HL-60 (cell line): ENCODE results near the gene PIP.

Experiments
- GABPA ChIP-seq: IDR thresholded peaks from 2 replicates; pipeline ENCODE4 v1.6.1; 2012; ENCODE audit warnings: low read depth
- TF ChIP-seq, protein P1 (sequence below): IDR thresholded peaks from one replicate; pipeline ENCODE4 v1.5.1; 2011; ENCODE audit warnings: low read length, control low read depth, inconsistent platforms; ENCODE audit not compliant: insufficient read depth
- TF ChIP-seq, protein P2 (sequence below): IDR thresholded peaks from 2 replicates; pipeline ENCODE4 v1.6.1; 2012; ENCODE audit warnings: low read depth; ENCODE audit not compliant: insufficient replicate concordance

GRCh38 chr7:143117395-143117794, 14.5 kb upstream of the PIP start:
- TF ChIP-seq, protein P1, sequence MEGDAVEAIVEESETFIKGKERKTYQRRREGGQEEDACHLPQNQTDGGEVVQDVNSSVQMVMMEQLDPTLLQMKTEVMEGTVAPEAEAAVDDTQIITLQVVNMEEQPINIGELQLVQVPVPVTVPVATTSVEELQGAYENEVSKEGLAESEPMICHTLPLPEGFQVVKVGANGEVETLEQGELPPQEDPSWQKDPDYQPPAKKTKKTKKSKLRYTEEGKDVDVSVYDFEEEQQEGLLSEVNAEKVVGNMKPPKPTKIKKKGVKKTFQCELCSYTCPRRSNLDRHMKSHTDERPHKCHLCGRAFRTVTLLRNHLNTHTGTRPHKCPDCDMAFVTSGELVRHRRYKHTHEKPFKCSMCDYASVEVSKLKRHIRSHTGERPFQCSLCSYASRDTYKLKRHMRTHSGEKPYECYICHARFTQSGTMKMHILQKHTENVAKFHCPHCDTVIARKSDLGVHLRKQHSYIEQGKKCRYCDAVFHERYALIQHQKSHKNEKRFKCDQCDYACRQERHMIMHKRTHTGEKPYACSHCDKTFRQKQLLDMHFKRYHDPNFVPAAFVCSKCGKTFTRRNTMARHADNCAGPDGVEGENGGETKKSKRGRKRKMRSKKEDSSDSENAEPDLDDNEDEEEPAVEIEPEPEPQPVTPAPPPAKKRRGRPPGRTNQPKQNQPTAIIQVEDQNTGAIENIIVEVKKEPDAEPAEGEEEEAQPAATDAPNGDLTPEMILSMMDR: no peak
- TF ChIP-seq GABPA: no peak
- TF ChIP-seq, protein P2, sequence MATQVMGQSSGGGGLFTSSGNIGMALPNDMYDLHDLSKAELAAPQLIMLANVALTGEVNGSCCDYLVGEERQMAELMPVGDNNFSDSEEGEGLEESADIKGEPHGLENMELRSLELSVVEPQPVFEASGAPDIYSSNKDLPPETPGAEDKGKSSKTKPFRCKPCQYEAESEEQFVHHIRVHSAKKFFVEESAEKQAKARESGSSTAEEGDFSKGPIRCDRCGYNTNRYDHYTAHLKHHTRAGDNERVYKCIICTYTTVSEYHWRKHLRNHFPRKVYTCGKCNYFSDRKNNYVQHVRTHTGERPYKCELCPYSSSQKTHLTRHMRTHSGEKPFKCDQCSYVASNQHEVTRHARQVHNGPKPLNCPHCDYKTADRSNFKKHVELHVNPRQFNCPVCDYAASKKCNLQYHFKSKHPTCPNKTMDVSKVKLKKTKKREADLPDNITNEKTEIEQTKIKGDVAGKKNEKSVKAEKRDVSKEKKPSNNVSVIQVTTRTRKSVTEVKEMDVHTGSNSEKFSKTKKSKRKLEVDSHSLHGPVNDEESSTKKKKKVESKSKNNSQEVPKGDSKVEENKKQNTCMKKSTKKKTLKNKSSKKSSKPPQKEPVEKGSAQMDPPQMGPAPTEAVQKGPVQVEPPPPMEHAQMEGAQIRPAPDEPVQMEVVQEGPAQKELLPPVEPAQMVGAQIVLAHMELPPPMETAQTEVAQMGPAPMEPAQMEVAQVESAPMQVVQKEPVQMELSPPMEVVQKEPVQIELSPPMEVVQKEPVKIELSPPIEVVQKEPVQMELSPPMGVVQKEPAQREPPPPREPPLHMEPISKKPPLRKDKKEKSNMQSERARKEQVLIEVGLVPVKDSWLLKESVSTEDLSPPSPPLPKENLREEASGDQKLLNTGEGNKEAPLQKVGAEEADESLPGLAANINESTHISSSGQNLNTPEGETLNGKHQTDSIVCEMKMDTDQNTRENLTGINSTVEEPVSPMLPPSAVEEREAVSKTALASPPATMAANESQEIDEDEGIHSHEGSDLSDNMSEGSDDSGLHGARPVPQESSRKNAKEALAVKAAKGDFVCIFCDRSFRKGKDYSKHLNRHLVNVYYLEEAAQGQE: no peak
